ENCODE data around the gene SPARC. TPM values are rescaled to one million over a fixed set of nuclear protein-coding genes. Genes with fewer than 3 reads are reported as not detected.
"Not testable (repeated sequence)": the region's sequence is repeated elsewhere in the genome, so short reads cannot be mapped to it uniquely, and the experiment has no call there.

The SPARC gene
- total and polyA plus RNA-seq, 2 experiments from 2014 or later: 4,089 to 16,729 TPM

DNA sequence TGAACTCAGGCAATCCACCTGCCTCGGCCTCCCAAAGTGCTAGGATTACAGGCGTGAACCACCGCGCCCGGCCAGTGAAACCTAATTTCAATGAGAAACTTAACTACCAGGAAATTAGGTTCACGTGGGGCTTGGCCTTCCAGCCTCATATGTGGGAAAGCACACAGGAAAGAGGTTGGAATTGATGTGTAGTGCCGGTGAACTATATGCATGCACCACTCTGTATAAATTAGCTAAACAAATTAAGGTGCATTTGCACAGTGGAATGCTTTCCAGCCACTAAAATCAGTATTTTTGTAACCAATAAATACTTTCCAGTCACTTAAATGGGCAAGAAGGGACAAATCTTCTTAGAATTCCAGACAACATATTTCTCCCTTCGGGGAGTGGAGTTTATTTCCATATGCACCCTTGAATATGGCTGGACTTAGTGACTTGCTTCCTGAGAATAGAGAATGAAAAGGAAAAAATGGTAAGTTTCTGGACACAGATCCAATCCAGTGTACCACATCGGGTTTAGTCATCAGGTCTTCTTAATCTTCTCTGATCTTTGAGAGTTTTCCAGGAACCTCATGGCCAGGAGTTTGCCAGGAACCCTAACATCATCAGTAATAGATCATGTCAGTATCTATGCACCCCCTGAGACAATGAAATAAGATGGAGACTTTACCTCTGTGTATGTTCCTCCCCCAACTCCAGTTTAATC is 46.8 kb upstream of the SPARC start:
- 96% methylated on average over 9 of the region's 9 CpGs for WGBS (ENCODE audit: low lambda C conversion rate, missing lambda C conversion rate)
- no peak overlapping the region for H3K4me2 ChIP-seq
- H2AFZ ChIP-seq: no peak overlapping the region
- no peaks in the 10 kb centered on the region for H3K27me3 ChIP-seq
- no peaks in the 10 kb centered on the region for H3K36me3 ChIP-seq (replicated peaks; ENCODE audit: insufficient read depth, low read depth)
- TF ChIP-seq EZH2phosphoT487 (IDR thresholded peaks at IDR 0.05; ENCODE audit: low read depth, severe bottlenecking, unreplicated experiment) (no peak), EZH2 (IDR thresholded peaks at IDR 0.05; ENCODE audit: borderline replicate concordance) (no peak)
- TF ChIP-seq, protein P1, sequence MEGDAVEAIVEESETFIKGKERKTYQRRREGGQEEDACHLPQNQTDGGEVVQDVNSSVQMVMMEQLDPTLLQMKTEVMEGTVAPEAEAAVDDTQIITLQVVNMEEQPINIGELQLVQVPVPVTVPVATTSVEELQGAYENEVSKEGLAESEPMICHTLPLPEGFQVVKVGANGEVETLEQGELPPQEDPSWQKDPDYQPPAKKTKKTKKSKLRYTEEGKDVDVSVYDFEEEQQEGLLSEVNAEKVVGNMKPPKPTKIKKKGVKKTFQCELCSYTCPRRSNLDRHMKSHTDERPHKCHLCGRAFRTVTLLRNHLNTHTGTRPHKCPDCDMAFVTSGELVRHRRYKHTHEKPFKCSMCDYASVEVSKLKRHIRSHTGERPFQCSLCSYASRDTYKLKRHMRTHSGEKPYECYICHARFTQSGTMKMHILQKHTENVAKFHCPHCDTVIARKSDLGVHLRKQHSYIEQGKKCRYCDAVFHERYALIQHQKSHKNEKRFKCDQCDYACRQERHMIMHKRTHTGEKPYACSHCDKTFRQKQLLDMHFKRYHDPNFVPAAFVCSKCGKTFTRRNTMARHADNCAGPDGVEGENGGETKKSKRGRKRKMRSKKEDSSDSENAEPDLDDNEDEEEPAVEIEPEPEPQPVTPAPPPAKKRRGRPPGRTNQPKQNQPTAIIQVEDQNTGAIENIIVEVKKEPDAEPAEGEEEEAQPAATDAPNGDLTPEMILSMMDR (IDR thresholded peaks at IDR 0.05; ENCODE audit: poor library complexity): no peak
- DNase-seq (ENCODE audit: low spot score): no peak
- no peaks in the 10 kb centered on the region for H3K79me2 ChIP-seq
- H3K27ac ChIP-seq: peak overlapping the region; percentile 40
- H3K9me2 ChIP-seq (replicated peaks; ENCODE audit: insufficient read depth): no peaks in the 10 kb centered on the region
- no peaks in the 10 kb centered on the region for H3K9me3 ChIP-seq (ENCODE audit: low read depth)
- H3K4me3 ChIP-seq: no peak overlapping the region
- H4K20me1 ChIP-seq (ENCODE audit: insufficient read depth, poor library complexity, severe bottlenecking): no peaks in the 10 kb centered on the region
- H3K4me1 ChIP-seq (ENCODE audit: insufficient read depth): peaks cover 6% of the 10 kb centered on the region

DNA sequence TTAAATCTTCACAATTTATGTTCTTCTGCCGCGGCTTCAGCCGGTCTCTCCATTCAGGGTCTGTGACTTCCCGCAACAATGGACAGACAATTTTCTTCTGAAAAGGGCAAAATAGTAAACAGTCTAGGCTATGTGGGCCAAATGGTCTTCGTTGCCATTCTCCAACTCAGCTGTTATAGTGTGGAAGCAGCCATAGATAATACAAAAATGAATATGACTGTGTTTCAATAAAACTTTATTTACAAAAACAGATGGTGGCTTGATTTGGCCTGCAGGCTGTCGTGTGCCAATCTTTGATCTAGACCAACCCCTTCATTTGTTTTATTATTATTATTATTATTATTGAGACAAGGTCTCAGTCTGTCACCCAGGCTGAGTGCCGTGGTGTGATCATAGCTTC is 43.7 kb upstream of the SPARC start:
- H3K27ac ChIP-seq: no peak overlapping the region
- TF ChIP-seq EZH2 (IDR thresholded peaks at IDR 0.05; ENCODE audit: borderline replicate concordance) (no peak), EZH2phosphoT487 (IDR thresholded peaks at IDR 0.05; ENCODE audit: low read depth, severe bottlenecking, unreplicated experiment) (no peak)
- TF ChIP-seq, protein P1 (IDR thresholded peaks at IDR 0.05; ENCODE audit: poor library complexity): no peak
- H3K36me3 ChIP-seq (replicated peaks; ENCODE audit: insufficient read depth, low read depth): no peaks in the 10 kb centered on the region
- no peaks in the 10 kb centered on the region for H3K4me1 ChIP-seq (ENCODE audit: insufficient read depth)
- H3K79me2 ChIP-seq: no peaks in the 10 kb centered on the region
- WGBS (ENCODE audit: low lambda C conversion rate, missing lambda C conversion rate): 97% methylated on average over 7 of the region's 7 CpGs
- no peaks in the 10 kb centered on the region for H4K20me1 ChIP-seq (ENCODE audit: insufficient read depth, poor library complexity, severe bottlenecking)
- no peak overlapping the region for H2AFZ ChIP-seq
- no peaks in the 10 kb centered on the region for H3K9me3 ChIP-seq (ENCODE audit: low read depth)
- H3K27me3 ChIP-seq: no peaks in the 10 kb centered on the region
- no peak overlapping the region for H3K4me3 ChIP-seq
- H3K4me2 ChIP-seq: no peak overlapping the region
- no peak for DNase-seq (ENCODE audit: low spot score)
- H3K9me2 ChIP-seq (replicated peaks; ENCODE audit: insufficient read depth): no peaks in the 10 kb centered on the region

DNA sequence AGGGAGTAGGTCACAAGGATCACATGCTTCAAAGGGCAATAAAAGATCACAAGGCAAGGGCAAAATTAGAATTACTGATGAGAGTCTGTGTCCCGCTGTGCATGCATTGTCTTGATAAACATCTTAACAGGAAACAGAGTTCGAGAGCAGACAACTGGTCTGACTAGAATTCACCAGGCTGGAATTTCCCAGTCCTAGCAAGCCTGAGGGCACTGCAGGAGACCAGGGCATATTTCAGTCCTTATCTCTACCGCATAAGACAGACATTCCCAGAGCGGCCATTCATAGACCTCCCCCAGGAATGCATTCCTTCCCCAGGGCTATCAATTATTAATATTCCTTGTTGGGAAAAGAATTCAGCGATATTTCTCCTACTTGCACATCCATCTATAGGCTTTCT is 42.9 kb upstream of the SPARC start:
- H3K79me2 ChIP-seq; DNase-seq (ENCODE audit: low spot score); H3K4me3 ChIP-seq; H3K4me2 ChIP-seq; H3K9me3 ChIP-seq (ENCODE audit: low read depth); H4K20me1 ChIP-seq (ENCODE audit: insufficient read depth, poor library complexity, severe bottlenecking); H3K27me3 ChIP-seq; H3K36me3 ChIP-seq (replicated peaks; ENCODE audit: insufficient read depth, low read depth); H2AFZ ChIP-seq; H3K9me2 ChIP-seq (replicated peaks; ENCODE audit: insufficient read depth); H3K4me1 ChIP-seq (ENCODE audit: insufficient read depth); H3K27ac ChIP-seq: not testable (repeated sequence)
- WGBS (ENCODE audit: low lambda C conversion rate, missing lambda C conversion rate): 56% methylated on average over 5 of the region's 5 CpGs

DNA sequence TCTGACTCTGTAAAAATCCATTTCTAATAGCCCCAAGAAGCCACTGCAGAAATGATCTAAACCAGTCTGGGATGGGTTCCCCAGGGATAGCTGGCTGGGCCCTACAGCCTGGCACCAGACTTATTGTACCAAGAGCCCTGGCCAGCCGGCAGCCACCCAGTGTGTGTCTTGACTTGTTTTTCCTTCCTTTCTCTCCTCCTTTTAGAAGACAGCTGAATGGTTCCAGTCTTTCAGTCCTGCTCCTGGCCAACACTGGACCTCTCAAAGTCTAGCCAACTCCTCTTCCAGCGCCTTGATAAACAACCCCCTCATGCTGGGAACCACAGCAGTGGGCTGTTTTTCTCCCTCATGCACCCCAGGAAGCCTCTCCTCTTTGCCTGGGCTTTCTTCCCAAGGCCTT is 37.6 kb upstream of the SPARC start:
- Histone ChIP-seq H3K4me3 (no peak overlapping the region), H3K4me1 (ENCODE audit: insufficient read depth) (peaks cover 3% of the 10 kb centered on the region), H3K4me2 (no peak overlapping the region), H3K27me3 (no peaks in the 10 kb centered on the region), H3K36me3 (replicated peaks; ENCODE audit: insufficient read depth, low read depth) (no peaks in the 10 kb centered on the region), H3K9me3 (ENCODE audit: low read depth) (no peaks in the 10 kb centered on the region), H3K27ac (no peak overlapping the region), H4K20me1 (ENCODE audit: insufficient read depth, poor library complexity, severe bottlenecking) (no peaks in the 10 kb centered on the region), H3K79me2 (no peaks in the 10 kb centered on the region), H3K9me2 (replicated peaks; ENCODE audit: insufficient read depth) (no peaks in the 10 kb centered on the region), H2AFZ (no peak overlapping the region)
- WGBS (ENCODE audit: low lambda C conversion rate, missing lambda C conversion rate): 100% methylated on average over 2 of the region's 2 CpGs
- TF ChIP-seq, protein P1 (IDR thresholded peaks at IDR 0.05; ENCODE audit: poor library complexity): no peak
- TF ChIP-seq EZH2 (IDR thresholded peaks at IDR 0.05; ENCODE audit: borderline replicate concordance): no peak
- TF ChIP-seq EZH2phosphoT487 (IDR thresholded peaks at IDR 0.05; ENCODE audit: low read depth, severe bottlenecking, unreplicated experiment): no peak
- DNase-seq (ENCODE audit: low spot score): no peak

Data from hepatocyte (in vitro differentiated cells).